Mucosa of descending colon (tissue), 3 donors: ENCODE results near the gene KCNG2. TPM values are rescaled to one million over a fixed set of nuclear protein-coding genes. Genes with fewer than 3 reads are reported as not detected.

Source experiments
- ATAC-seq: fragments of 200-7000 bp; cut with Tn5 transposase; one replicate; pipeline ENCODE4 v1.9.1; 2020; ENCODE audit warnings: mild to moderate bottlenecking, moderate library complexity
- DNase-seq, 3 donors: peaks; one replicate each; pipeline ENCODE4 v3.0.0-alpha.2; 2020
- H3K36me3 ChIP-seq: fragments of 200-600 bp; one replicate; pipeline ENCODE4 v1.8.0; 2021; ENCODE audit warnings: low read depth, mild to moderate bottlenecking
- H3K4me1 ChIP-seq: fragments of 200-600 bp; one replicate; pipeline ENCODE4 v1.8.0; 2021; ENCODE audit warnings: low read depth, mild to moderate bottlenecking
- H3K4me3 ChIP-seq: fragments of 200-600 bp; one replicate; pipeline ENCODE4 v1.8.0; 2021; ENCODE audit warnings: mild to moderate bottlenecking
- H3K9me3 ChIP-seq: fragments of 200-600 bp; one replicate; pipeline ENCODE4 v1.8.0; 2021; ENCODE audit warnings: mild to moderate bottlenecking
- intact Hi-C, 2 donors: fragments of 100-400 bp; cut with DNase I in 1 of 2; cut with micrococcal nuclease in 1 of 2; formaldehyde crosslinking; loops; one replicate each; pipeline versions ENCODE4 v1.11.0 to v1.11.1; 2022; cut with DNase I, micrococcal nuclease
- total RNA-seq, 3 donors: library from RNA; stranded (reverse); fragmentation: NEBNext Ultra II Directional in 2 of 3; extraction: Animal tissue kit (Norgen Biotek cat#: 25700) in 2 of 3; gene quantifications; one replicate each; pipeline versions ENCODE4 v1.2.1 to v1.2.4, GENCODE V29; 2021 to 2023
- TF ChIP-seq, protein P1 (sequence below): fragments of 200-600 bp; IDR thresholded peaks from one replicate; pipeline ENCODE4 v1.8.0; 2022; ENCODE audit warnings: antibody characterized with exemption, mild to moderate bottlenecking
- donor health status: DM: no; HTN: no; CAD: no; lungs with moderate emphysema.
- donor health status: DM: no; HTN: no; CAD: no.
- donor health status: DM: no; HTN: yes; CAD: no.

Gene KCNG2
- total RNA-seq, 3 donors from 2014 or later, result 0.19 TPM; not detected in 2

DNA sequence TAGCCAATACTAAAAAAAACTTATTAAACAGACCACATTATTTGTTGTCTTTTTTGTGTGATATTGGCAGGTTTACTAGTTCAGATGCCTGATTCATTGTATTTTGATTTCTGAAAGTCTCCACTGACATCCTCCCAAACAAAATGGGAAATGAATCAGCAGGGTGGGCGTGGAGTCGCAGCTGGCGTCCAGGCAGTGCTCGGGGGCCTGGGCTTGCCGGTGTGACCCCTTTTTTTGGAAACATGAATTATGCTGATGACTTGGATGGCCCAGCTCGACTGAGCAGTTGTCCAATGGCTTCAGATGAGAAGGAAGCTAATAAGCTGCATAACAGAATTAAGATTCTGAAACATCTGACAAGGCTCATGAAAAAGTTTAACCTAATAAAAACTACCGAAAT lies 1.7 kb upstream of the KCNG2 start:
- Histone ChIP-seq H3K4me3 (no peak overlapping the region), H3K4me1 (peaks cover 16% of the 10 kb centered on the region), H3K9me3 (no peaks in the 10 kb centered on the region), H3K36me3 (no peaks in the 10 kb centered on the region)
- DNase-seq (no peak), ATAC-seq (no peak)
- TF ChIP-seq, protein P1, sequence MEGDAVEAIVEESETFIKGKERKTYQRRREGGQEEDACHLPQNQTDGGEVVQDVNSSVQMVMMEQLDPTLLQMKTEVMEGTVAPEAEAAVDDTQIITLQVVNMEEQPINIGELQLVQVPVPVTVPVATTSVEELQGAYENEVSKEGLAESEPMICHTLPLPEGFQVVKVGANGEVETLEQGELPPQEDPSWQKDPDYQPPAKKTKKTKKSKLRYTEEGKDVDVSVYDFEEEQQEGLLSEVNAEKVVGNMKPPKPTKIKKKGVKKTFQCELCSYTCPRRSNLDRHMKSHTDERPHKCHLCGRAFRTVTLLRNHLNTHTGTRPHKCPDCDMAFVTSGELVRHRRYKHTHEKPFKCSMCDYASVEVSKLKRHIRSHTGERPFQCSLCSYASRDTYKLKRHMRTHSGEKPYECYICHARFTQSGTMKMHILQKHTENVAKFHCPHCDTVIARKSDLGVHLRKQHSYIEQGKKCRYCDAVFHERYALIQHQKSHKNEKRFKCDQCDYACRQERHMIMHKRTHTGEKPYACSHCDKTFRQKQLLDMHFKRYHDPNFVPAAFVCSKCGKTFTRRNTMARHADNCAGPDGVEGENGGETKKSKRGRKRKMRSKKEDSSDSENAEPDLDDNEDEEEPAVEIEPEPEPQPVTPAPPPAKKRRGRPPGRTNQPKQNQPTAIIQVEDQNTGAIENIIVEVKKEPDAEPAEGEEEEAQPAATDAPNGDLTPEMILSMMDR, result no peak
- intact Hi-C loops, result no loop called here

DNA sequence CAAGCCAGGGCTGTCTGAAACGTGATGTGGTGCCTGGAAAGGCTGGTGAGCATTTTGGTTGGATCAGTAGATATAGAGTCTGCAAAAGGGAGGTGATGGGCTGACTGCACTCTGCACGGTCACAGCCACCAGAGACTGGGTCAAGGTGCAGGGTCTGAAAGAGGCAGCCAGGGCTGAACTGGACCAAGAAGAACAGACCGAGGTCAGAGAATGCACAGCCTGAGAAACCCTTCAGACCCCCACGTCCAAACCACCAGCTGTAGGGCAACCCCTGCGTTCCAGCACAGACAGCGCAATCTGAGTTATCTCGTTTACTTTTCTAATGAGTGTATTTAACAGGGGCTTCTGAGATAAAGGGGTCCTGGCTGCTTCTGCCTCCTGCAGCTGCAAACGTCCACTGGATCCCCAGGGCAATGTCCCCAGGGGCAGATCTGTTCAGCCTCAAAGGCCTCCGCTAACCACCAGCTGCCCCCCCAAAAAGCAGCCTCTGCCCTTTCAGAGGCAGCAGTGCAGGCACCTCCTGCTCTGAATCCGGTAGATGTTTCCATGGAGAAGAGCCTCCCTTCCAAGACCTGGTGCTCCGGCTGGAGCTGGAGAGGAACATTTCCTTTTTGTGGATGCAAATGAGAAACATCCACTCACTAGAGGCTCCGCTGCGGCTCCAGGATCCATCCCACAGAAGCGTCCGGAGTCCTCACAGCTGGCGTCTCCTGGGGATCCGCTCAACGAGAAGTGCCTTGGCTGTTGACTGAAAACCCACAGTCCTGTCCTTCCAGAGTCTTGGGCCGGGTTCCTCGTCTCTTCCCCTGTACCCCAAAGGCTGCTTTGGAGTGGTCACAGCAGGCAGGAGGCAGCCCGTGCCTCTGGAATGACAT lies 970 bp upstream of the KCNG2 start:
- Histone ChIP-seq H3K36me3 (no peaks in the 10 kb centered on the region), H3K4me3 (no peak overlapping the region), H3K4me1 (peaks cover 16% of the 10 kb centered on the region), H3K9me3 (no peaks in the 10 kb centered on the region)
- intact Hi-C loops, result no loop called here
- ATAC-seq, result no peak
- DNase-seq, result peak in 1 of 3 donors; percentile 44
- TF ChIP-seq, protein P1, result no peak

DNA sequence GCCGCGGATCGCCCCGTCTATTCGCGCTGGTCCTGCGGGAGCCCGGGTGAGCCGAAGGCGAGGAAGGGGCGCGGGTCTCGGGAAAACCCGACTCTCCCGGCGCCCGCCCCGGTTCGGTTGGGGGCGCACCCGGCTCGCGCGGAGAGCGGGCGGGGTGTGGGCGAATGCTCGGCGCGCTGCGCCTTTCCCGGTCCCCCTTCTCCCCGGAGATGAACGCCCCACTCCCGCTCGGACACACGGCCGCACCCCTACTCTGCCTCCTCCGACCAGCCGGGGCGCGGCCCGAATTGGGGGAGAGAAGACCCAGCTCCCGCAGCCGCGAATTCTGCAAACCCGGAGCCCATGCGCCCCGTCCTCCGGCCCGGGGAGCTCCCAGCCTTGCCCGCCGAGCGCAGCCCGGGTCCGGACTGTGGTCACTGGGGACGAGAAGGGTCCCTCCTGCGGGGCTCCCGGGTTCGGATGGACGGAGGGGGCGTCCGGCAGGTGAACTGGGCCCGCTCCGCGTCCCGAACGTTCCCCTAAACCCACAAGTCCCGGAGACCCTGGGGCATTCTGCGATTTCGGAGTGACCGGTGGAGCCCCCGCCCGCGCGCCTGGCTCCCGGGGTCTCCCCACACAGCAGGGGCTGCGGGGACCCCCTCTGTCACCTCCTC lies 734 bp downstream of the KCNG2 start:
- peak in 2 of 3 donors; percentile 21 to 48 for DNase-seq
- Histone ChIP-seq H3K4me3 (no peak overlapping the region), H3K36me3 (no peaks in the 10 kb centered on the region), H3K4me1 (peaks cover 16% of the 10 kb centered on the region), H3K9me3 (no peaks in the 10 kb centered on the region)
- peak; percentile 11 for ATAC-seq
- intact Hi-C loops, result no loop called here
- TF ChIP-seq, protein P1, result no peak

DNA sequence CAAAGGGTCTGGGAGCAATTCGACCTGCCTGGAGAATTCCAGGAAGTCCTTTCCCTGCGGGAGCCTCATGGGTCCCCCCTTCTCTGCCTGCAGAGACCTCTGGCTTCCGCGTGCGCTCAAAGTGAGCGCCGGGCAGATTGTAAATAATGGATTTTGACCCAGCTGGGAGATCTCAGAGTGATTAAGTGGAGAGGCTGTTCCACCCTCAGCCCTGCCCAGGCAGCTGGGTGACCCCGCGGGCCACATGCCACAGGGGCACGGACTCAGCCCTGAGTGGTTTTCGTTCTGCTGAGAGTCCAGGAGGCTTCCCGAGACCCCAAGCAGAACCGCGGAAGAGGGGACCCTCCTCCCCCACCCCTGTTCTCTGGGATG lies 1.2 kb downstream of the KCNG2 start:
- intact Hi-C loops, result no loop called here
- ATAC-seq, result peak; percentile 47
- no peak for DNase-seq
- Histone ChIP-seq H3K36me3 (no peaks in the 10 kb centered on the region), H3K9me3 (no peaks in the 10 kb centered on the region), H3K4me1 (peaks cover 16% of the 10 kb centered on the region), H3K4me3 (no peak overlapping the region)
- TF ChIP-seq, protein P1, result no peak

DNA sequence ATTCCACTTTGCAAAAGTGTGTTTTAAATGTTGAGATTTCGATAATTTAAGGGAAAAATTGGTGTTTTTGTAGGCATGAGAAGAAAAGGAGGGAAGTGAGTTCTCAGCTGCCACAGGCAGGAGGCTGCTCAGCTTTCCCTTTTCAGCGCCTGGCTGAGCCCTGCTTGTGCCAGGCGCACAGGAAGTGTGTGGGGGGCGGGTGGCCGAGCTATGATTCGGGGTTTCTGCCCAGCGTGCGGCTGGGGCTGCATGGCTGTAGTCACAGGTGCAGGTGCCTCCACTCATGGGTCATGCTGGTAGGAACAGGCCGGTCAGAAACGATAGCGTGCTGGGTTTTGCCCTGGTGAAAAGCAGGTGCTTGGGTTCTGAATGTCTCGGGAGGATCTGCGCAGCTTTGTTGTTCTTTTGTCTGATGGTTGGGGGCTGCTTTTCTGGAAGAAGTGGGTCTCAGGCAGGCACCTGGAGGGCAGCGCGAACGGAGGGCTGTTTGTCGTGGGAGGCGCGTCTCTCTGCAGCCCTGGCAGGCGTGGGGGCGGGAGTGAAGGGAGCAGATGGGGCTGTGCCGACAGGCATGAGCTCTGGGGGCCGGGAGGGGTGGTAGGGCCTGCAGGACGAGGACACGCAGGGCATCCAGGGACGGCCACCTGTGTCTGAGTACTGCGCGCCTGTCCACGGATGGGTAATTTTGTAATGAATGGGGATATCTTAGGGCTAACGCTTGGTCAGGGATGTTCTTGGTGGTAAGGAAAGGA lies 2.1 kb downstream of the KCNG2 start:
- peak in 1 of 3 donors; percentile 45 for DNase-seq
- ATAC-seq, result no peak

More for the DNA sequence above, 2.1 kb downstream of the KCNG2 start:
- H3K9me3 ChIP-seq, result no peaks in the 10 kb centered on the region
- H3K4me1 ChIP-seq, result peaks cover 16% of the 10 kb centered on the region
- intact Hi-C loops, result loop anchor here in 1 of 2 donors (10.0 kb wide), 1 partner anchor 65 kb away; no protein-coding TSS in a partner anchor
- no peak overlapping the region for H3K4me3 ChIP-seq
- H3K36me3 ChIP-seq, result no peaks in the 10 kb centered on the region
- TF ChIP-seq, protein P1, result no peak
